Measurements from ENCODE around the gene DYNC2H1.
"Not testable (repeated sequence)": the region's sequence is repeated elsewhere in the genome, so short reads cannot be mapped to it uniquely, and the experiment has no call there.

DYNC2H1 gene

GRCh38 chr11:103125462-103125861, 16.2 kb downstream of the DYNC2H1 start:
- no peak for DNase-seq

DNA sequence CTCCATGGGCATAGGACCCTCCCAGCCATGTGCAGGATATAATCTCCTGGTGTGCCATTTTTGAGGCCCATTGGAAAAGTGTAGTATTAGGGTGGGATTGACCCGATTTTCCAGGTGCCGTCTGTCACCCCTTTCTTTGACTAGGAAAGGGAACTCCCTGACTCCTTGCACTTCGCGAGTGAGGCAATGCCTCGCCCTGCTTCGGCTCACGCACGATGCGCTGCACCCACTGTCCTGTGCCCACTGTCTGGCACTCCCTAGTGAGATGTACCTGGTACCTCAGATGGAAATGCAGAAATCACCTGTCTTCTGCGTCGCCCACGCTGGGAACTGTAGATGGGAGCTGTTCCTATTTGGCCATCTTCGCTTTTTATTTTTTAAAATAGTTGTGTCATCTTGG, 32.8 kb downstream of the DYNC2H1 start:
- not testable (repeated sequence) for DNase-seq

DNA sequence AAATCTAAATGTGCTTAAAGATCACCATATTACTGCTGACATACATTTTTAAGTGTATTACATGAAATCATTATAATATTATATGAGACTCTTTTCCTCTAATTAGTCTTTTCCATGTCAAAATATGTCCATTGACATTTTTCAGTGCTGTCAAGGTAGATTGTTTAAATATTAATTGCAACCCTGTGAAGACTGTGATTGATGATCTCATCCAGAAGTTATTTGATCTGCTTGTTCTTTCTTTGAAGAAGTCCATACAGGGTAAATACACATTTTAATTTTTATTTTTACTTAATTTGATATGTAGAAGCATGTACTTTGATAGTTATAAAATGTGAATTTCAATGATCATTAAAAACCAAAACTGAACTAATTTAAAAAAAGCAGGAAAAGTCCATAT, 38.4 kb downstream of the DYNC2H1 start:
- no peak for DNase-seq

- DNase-seq: no peak
Observed at GRCh38 chr11:103157542-103157941, 48.3 kb downstream of the DYNC2H1 start.

GRCh38 chr11:103164093-103164796, 55.0 kb downstream of the DYNC2H1 start:
- DNase-seq: no peak

- no peak for DNase-seq
Observed at GRCh38 chr11:103167166-103167565, 57.9 kb downstream of the DYNC2H1 start.

DNA sequence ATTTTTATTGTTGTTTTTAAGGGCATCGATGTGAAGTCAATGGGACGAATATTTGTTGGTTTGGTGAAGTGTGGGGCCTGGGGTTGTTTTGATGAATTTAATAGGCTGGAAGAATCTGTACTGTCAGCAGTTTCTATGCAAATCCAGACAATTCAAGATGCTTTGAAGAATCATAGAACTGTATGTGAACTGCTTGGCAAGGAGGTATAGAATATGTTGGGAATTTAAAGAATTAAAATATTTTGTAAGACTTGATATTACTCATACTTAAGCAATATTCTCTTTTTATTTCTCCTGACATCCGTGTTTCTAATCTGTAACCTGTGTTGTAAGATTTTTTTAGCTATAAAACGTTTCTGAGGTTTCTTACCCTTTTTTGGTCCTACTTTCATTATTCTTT, 61.6 kb downstream of the DYNC2H1 start:
- DNase-seq: no peak

- no peak for DNase-seq
Observed at GRCh38 chr11:103175461-103176129, 66.4 kb downstream of the DYNC2H1 start.

GRCh38 chr11:103183981-103184611, 74.9 kb downstream of the DYNC2H1 start:
- no peak for DNase-seq

DNA sequence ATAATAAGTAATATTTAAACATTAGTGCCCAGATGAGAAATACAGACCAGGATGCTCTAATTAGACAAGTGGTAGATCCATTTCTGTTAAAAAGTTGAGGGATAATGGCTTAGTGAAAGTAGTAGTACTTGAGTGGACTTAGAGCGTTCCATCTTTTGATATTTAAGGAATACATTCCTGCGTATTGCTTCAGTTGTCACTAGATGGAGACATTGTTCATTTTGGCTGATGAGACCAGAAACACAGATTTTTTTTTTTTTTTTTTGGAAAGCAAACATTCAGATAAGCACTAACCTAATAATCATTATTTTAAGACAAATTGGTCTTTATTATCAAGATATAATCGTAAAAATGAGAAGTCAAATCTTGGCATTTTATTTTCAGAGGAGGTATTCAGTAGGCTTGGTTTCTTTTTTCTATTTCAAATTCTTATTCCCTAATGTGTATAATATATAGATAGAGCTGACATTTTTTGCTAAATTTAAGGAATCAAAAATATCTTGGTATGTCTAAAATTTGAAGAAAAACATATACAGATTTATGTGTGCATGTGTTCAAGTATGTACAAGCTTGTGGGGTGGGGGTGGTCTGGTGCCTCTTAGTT, 92.9 kb downstream of the DYNC2H1 start:
- peak in 1 of 2 donors; percentile 1 for DNase-seq

GRCh38 chr11:103210543-103210942, 101.3 kb downstream of the DYNC2H1 start:
- no peak for DNase-seq

GRCh38 chr11:103215812-103216211, 106.6 kb downstream of the DYNC2H1 start:
- no peak for DNase-seq

DNA sequence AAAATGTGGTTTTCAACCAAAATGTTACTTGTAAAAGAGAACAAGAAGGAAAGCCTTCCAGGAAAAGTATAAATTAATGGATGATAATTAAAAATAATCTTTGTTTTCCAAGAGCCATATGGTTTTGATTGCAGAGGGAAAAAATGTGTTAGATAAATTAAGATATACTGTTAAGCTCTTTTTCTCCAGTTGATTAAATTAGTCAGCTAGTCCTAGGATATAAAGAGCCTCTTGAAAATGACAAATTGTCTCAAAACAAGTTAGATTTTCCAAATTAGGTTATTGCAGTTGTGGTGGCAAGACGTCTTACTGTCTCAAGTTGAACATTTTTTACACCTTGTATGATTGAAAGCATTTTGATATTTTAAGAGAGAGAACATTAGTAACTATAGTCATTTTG, 110.9 kb downstream of the DYNC2H1 start:
- DNase-seq: no peak

GRCh38 chr11:103222806-103223205, 113.6 kb downstream of the DYNC2H1 start:
- no peak for DNase-seq

DNA sequence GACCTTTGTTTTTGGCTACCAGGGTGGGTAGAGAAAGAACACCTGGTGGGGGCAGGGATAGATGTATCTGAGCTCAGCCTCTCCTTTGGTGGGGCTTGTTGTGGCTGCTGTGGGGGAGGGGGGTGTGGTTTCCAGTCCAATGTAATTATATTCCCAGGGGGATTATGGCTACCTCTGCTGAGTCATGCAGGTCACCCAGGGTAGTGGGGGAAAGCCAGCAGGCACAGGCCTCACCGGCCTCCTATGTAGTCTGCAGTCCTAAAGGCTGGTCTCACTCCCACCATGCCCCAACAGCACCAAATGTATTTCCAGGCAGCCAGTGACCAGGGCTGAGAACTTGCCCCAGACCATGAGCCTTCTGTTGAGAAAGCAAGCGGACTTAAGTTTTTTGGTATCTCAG, 119.6 kb downstream of the DYNC2H1 start:
- DNase-seq: no peak

- DNase-seq: no peak
Observed at GRCh38 chr11:103234974-103235373, 125.7 kb downstream of the DYNC2H1 start.

DNA sequence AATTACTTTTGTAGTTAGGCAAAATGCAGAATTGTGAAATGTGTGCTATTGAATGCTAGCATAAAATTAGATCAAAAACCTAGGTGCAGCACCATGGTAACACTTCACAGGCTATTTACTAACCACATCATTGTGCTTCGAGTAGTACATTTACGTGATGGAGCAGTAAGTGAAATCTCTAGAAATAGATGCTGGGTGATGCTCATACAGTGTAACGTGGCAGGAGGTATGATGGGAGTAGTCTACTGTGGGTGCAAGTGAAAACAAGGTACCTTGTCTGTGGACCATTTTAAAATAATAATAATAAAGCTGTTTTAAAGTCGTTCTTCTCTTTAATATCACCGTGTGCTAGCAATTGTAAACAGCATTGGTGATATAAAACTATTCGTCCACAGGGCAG, 132.3 kb downstream of the DYNC2H1 start:
- DNase-seq: no peak

GRCh38 chr11:103254123-103254522, 144.9 kb downstream of the DYNC2H1 start:
- no peak for DNase-seq

DNA sequence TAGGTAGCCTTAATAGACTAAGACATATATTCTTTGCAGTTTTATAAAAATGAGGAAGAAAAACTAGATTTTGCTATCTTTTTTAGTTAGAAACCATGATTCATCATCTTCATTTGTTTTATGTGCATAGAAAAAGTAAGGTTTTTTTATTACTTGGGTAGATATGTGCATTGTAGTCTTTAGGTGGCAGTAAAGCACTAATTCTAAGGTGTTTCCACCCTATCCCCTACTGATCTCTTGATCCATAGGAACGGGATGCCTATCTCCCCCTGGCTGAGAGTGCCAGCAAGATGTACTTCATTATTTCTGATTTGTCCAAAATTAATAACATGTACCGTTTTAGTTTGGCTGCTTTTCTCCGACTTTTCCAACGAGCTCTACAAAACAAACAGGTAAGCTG, 148.1 kb downstream of the DYNC2H1 start:
- DNase-seq: no peak

GRCh38 chr11:103266167-103266831, 157.1 kb downstream of the DYNC2H1 start:
- no peak for DNase-seq

DNA sequence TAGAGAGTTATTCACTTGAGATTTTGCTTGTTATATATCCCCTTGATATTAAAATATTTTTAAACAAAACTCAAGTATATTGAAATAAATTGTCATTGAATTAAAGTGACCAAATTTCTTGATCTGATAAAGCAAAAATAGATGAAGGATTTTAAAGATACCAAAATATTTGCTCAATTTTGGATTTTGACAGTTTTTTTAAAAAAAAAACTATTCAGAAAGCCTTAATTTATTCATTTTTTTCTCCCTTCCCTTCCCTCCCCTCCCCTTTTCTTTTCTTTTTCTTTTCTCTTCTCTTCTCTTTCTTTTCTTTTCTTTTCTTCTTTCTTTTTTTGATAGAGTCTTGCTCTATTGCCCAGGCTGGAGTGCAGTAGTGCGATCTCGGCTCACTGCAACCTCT, 163.7 kb downstream of the DYNC2H1 start:
- no peak for DNase-seq

GRCh38 chr11:103274025-103274424, 164.8 kb downstream of the DYNC2H1 start:
- DNase-seq: no peak

DNA sequence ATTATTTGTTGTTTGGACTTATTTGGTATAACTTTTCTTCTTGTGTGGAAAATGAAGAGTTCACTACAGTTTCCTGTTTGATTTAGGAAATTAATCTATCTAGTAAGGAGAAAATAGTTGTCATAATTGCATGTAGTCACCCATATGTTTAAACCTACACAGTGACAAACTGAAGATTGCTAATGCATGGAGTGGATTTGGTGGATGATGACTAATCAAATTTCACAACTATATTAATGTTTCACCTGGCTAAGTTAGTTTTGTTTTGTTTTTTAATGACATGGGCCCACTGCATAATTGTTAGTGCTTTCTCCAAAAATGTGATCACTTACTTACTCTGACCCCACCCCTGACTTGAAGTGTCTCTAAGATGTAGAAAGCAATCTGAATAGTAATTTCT, 170.6 kb downstream of the DYNC2H1 start:
- DNase-seq: no peak

Data from CD4-positive, alpha-beta T cell treated with Interleukin-1 beta for 1 hour (primary cell).